GM23338 (cell line): Measurements from ENCODE around the gene TRIAP1. TPM values are rescaled to one million over a fixed set of nuclear protein-coding genes. Genes with fewer than 3 reads are reported as not detected.
"Not testable (repeated sequence)": the region's sequence is repeated elsewhere in the genome, so short reads cannot be mapped to it uniquely, and the experiment has no call there.

Experiments
- ATAC-seq: fragments of 200-7000 bp; cut with Tn5 transposase; 3 replicates; pipeline ENCODE4 v1.9.1; 2020
- DNase-seq: peaks from one replicate; pipeline ENCODE4 v3.0.0-alpha.2; 2015; ENCODE audit warnings: low spot score
- H2AFZ ChIP-seq: fragments of 200-600 bp; sonication (generic); 2 replicates; pipeline ENCODE4 v1.8.0; 2016; ENCODE audit warnings: antibody characterized with exemption, mild to moderate bottlenecking, moderate library complexity
- H3F3A ChIP-seq: fragments of 200-600 bp; sonication (generic); replicated peaks from 2 replicates; pipeline ENCODE4 v1.8.0; 2017; ENCODE audit warnings: antibody characterized with exemption, mixed run types, low read depth
- H3K27ac ChIP-seq: fragments of 200-600 bp; sonication (generic); 2 replicates; pipeline ENCODE4 v1.6.1; 2016; ENCODE audit warnings: low read depth
- H3K27me3 ChIP-seq: fragments of 200-600 bp; sonication (generic); 2 replicates; pipeline ENCODE4 v1.8.0; 2016; ENCODE audit warnings: mild to moderate bottlenecking, mixed run types, moderate library complexity; ENCODE audit not compliant: insufficient read depth
- H3K36me3 ChIP-seq: fragments of 200-600 bp; sonication (generic); 2 replicates; pipeline ENCODE4 v1.8.0; 2016; ENCODE audit warnings: mild to moderate bottlenecking; ENCODE audit not compliant: insufficient read depth
- H3K4me1 ChIP-seq: fragments of 200-600 bp; sonication (generic); 2 replicates; pipeline ENCODE4 v1.8.0; 2016; ENCODE audit warnings: mild to moderate bottlenecking, moderate library complexity; ENCODE audit not compliant: insufficient read depth
- H3K4me2 ChIP-seq: fragments of 200-600 bp; sonication (generic); 2 replicates; pipeline ENCODE4 v1.7.1; 2017; ENCODE audit warnings: mixed run types
- H3K4me3 ChIP-seq: fragments of 200-600 bp; sonication (generic); 2 replicates; pipeline ENCODE4 v1.6.1; 2016; ENCODE audit warnings: mixed run types
- H3K79me2 ChIP-seq: fragments of 200-600 bp; sonication (generic); replicated peaks from 2 replicates; pipeline ENCODE4 v1.8.0; 2017; ENCODE audit warnings: mild to moderate bottlenecking; ENCODE audit not compliant: insufficient read depth
- H3K9me2 ChIP-seq: fragments of 200-600 bp; sonication (generic); 2 replicates; pipeline ENCODE4 v1.8.0; 2017; ENCODE audit not compliant: insufficient read depth
- H4K20me1 ChIP-seq: fragments of 200-600 bp; sonication (generic); replicated peaks from 2 replicates; pipeline ENCODE4 v1.8.0; 2017; ENCODE audit warnings: mild to moderate bottlenecking; ENCODE audit not compliant: insufficient read depth
- H3K27ac Mint-ChIP-seq: 2 replicates; pipeline ENCODE4 v1.8.0; 2020; ENCODE audit warnings: inconsistent platforms, mild to moderate bottlenecking, moderate library complexity, mixed read lengths
- H3K27me3 Mint-ChIP-seq: 3 replicates; pipeline ENCODE4 v1.8.0; 2022; ENCODE audit warnings: low read depth, mild to moderate bottlenecking, moderate library complexity, mixed read lengths, inconsistent platforms; ENCODE audit not compliant: insufficient read depth, poor library complexity
- H3K36me3 Mint-ChIP-seq: 3 replicates; pipeline ENCODE4 v1.8.0; 2021; ENCODE audit warnings: low read depth, mild to moderate bottlenecking, inconsistent platforms, moderate library complexity, mixed read lengths
- H3K4me1 Mint-ChIP-seq: 3 replicates; pipeline ENCODE4 v1.8.0; 2020; ENCODE audit warnings: mild to moderate bottlenecking, inconsistent platforms, mixed read lengths
- H3K4me3 Mint-ChIP-seq: 3 replicates; pipeline ENCODE4 v1.8.0; 2021; ENCODE audit warnings: moderate library complexity, mild to moderate bottlenecking, inconsistent platforms, mixed read lengths
- H3K9me3 Mint-ChIP-seq: 3 replicates; pipeline ENCODE4 v1.8.0; 2020; ENCODE audit warnings: moderate library complexity, mild to moderate bottlenecking, inconsistent platforms, mixed read lengths
- POLR2AphosphoS5 ChIP-seq: IDR thresholded peaks from 2 replicates; pipeline ENCODE4 v1.6.1; 2016; ENCODE audit warnings: antibody characterized with exemption, low read depth
- REST ChIP-seq: IDR thresholded peaks from one replicate; pipeline ENCODE4 v1.6.1; 2018; ENCODE audit warnings: antibody characterized with exemption; ENCODE audit not compliant: unreplicated experiment
- ZNF331 ChIP-seq: fragments of 250-450 bp; sonication (Bioruptor Pico); IDR thresholded peaks from 2 replicates; pipeline ENCODE4 v1.5.0; 2020; ENCODE audit warnings: low read depth, mild to moderate bottlenecking, moderate library complexity
- polyA plus RNA-seq: library from polyadenylated mRNA; unstranded; fragments of >200 nt; fragmentation: Nextera tagmentation; extraction: Ambion mirVana; gene quantifications from 2 replicates; pipeline ENCODE4 v1.2.1, GENCODE V29; 2016
- total RNA-seq: library from RNA; depleted of rRNA; stranded (reverse); fragments of >200 nt; shearing (Covaris generic); gene quantifications from 2 replicates; pipeline ENCODE4 v1.2.3, GENCODE V29; 2014
- TF ChIP-seq, protein P1 (sequence below): fragments of 250-450 bp; sonication (Bioruptor Pico); IDR thresholded peaks from 2 replicates; pipeline ENCODE4 v1.5.0; 2020; ENCODE audit warnings: mild to moderate bottlenecking, moderate library complexity

Gene TRIAP1
- total and polyA plus RNA-seq, 2 experiments from 2014 or later, result 53.4 to 94.2 TPM

DNA sequence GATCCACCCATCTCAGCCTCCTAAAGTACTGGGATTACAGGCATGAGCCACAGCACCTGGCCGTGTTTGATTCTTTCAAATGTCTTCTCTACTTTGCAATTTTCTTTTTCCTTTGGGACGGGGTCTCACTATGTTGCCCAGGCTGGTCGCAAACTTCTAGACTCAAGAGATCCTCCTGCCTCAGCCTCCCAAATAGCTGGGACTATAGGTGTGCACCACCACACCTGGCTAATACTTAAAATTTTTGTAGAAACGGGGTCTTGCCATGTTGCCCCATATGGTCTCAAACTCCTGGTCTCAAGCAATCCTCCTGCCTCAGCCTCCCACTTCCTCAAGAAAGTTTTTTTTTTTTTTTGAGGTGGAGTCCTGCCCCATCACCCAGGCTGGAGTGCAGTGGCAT lies 1.8 kb upstream of the TRIAP1 start (continued):
- TF ChIP-seq, protein P1, sequence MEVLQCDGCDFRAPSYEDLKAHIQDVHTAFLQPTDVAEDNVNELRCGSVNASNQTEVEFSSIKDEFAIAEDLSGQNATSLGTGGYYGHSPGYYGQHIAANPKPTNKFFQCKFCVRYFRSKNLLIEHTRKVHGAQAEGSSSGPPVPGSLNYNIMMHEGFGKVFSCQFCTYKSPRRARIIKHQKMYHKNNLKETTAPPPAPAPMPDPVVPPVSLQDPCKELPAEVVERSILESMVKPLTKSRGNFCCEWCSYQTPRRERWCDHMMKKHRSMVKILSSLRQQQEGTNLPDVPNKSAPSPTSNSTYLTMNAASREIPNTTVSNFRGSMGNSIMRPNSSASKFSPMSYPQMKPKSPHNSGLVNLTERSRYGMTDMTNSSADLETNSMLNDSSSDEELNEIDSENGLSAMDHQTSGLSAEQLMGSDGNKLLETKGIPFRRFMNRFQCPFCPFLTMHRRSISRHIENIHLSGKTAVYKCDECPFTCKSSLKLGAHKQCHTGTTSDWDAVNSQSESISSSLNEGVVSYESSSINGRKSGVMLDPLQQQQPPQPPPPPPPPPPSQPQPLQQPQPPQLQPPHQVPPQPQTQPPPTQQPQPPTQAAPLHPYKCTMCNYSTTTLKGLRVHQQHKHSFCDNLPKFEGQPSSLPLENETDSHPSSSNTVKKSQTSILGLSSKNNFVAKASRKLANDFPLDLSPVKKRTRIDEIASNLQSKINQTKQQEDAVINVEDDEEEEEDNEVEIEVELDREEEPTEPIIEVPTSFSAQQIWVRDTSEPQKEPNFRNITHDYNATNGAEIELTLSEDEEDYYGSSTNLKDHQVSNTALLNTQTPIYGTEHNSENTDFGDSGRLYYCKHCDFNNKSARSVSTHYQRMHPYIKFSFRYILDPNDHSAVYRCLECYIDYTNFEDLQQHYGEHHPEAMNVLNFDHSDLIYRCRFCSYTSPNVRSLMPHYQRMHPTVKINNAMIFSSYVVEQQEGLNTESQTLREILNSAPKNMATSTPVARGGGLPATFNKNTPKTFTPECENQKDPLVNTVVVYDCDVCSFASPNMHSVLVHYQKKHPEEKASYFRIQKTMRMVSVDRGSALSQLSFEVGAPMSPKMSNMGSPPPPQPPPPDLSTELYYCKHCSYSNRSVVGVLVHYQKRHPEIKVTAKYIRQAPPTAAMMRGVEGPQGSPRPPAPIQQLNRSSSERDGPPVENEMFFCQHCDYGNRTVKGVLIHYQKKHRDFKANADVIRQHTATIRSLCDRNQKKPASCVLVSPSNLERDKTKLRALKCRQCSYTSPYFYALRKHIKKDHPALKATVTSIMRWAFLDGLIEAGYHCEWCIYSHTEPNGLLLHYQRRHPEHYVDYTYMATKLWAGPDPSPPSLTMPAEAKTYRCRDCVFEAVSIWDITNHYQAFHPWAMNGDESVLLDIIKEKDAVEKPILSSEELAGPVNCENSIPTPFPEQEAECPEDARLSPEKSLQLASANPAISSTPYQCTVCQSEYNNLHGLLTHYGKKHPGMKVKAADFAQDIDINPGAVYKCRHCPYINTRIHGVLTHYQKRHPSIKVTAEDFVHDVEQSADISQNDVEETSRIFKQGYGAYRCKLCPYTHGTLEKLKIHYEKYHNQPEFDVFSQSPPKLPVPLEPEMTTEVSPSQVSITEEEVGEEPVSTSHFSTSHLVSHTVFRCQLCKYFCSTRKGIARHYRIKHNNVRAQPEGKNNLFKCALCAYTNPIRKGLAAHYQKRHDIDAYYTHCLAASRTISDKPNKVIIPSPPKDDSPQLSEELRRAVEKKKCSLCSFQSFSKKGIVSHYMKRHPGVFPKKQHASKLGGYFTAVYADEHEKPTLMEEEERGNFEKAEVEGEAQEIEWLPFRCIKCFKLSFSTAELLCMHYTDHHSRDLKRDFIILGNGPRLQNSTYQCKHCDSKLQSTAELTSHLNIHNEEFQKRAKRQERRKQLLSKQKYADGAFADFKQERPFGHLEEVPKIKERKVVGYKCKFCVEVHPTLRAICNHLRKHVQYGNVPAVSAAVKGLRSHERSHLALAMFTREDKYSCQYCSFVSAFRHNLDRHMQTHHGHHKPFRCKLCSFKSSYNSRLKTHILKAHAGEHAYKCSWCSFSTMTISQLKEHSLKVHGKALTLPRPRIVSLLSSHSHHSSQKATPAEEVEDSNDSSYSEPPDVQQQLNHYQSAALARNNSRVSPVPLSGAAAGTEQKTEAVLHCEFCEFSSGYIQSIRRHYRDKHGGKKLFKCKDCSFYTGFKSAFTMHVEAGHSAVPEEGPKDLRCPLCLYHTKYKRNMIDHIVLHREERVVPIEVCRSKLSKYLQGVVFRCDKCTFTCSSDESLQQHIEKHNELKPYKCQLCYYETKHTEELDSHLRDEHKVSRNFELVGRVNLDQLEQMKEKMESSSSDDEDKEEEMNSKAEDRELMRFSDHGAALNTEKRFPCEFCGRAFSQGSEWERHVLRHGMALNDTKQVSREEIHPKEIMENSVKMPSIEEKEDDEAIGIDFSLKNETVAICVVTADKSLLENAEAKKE (CRISPR knock-in tag), result no peak
- TF ChIP-seq ZNF331 (CRISPR knock-in tag), result no peak
- no peak for TF ChIP-seq POLR2AphosphoS5
- TF ChIP-seq REST, result no peak

- H3K27me3 ChIP-seq, H3K9me2 ChIP-seq, DNase-seq, ATAC-seq, H3K9me3 Mint-ChIP-seq: not testable (repeated sequence)
- Histone ChIP-seq H3F3A (peaks cover 33% of the 10 kb centered on the region), H4K20me1 (peaks cover 26% of the 10 kb centered on the region), H2AFZ (peak overlapping the region; percentile 96), H3K4me1 (peaks cover 15% of the 10 kb centered on the region), H3K27ac (peak overlapping the region; percentile 97; the same call in 1 of the 2 replicates), H3K36me3 (peaks cover 31% of the 10 kb centered on the region), H3K79me2 (peaks cover 87% of the 10 kb centered on the region), H3K4me2 (peak overlapping the region; percentile 84), H3K4me3 (peak overlapping the region; percentile 97)
- Mint-ChIP-seq H3K27ac (peak overlapping the region; percentile 98), H3K27me3 (peaks cover 14% of the 10 kb centered on the region), H3K4me3 (peak overlapping the region; percentile 99), H3K36me3 (peaks cover 61% of the 10 kb centered on the region), H3K4me1 (peaks cover 12% of the 10 kb centered on the region)
Measured at GRCh38 chr12:120446844-120447178, 627 bp upstream of the TRIAP1 start.
